NCI-H2227 treated with DMSO at 0.1 percent for 48 hours (cell line): ENCODE measurements around the gene PBX3.

Experiments
- DNase-seq: peaks from one replicate; lab custom pipeline; 2025; lab: John Stamatoyannopoulos, UW

Gene PBX3

GRCh38 chr9:125867751-125868415 lies 120.7 kb downstream of the PBX3 start:
- no peak for DNase-seq

GRCh38 chr9:125878164-125878631 lies 131.0 kb downstream of the PBX3 start:
- no peak for DNase-seq

GRCh38 chr9:125881042-125881441 lies 133.9 kb downstream of the PBX3 start:
- DNase-seq: no peak

GRCh38 chr9:125883565-125884217 lies 136.5 kb downstream of the PBX3 start:
- no peak for DNase-seq

- no peak for DNase-seq
Observed at GRCh38 chr9:125884218-125884595, 137.0 kb downstream of the PBX3 start.

- no peak for DNase-seq
Observed at GRCh38 chr9:125885405-125886034, 138.3 kb downstream of the PBX3 start.

- DNase-seq: peak; percentile 50
Observed at GRCh38 chr9:125886365-125886764, 139.2 kb downstream of the PBX3 start.

- DNase-seq: peak; percentile 62
Observed at GRCh38 chr9:125887172-125887571, 140.0 kb downstream of the PBX3 start.

- no peak for DNase-seq
Observed at GRCh38 chr9:125888211-125888610, 141.0 kb downstream of the PBX3 start.

GRCh38 chr9:125889112-125889475 lies 141.9 kb downstream of the PBX3 start:
- no peak for DNase-seq

- DNase-seq: no peak
Observed at GRCh38 chr9:125889476-125890419, 142.6 kb downstream of the PBX3 start.

- no peak for DNase-seq
Observed at GRCh38 chr9:125890826-125891225, 143.7 kb downstream of the PBX3 start.

- DNase-seq: no peak
Observed at GRCh38 chr9:125893277-125893676, 146.1 kb downstream of the PBX3 start.

GRCh38 chr9:125894566-125894965 lies 147.4 kb downstream of the PBX3 start:
- no peak for DNase-seq

- DNase-seq: no peak
Observed at GRCh38 chr9:125896404-125896803, 149.2 kb downstream of the PBX3 start.

GRCh38 chr9:125896964-125897363 lies 149.8 kb downstream of the PBX3 start:
- DNase-seq: no peak

GRCh38 chr9:125897481-125897880 lies 150.3 kb downstream of the PBX3 start:
- no peak for DNase-seq

GRCh38 chr9:125902214-125902613 lies 155.0 kb downstream of the PBX3 start:
- no peak for DNase-seq

- no peak for DNase-seq
Observed at GRCh38 chr9:125902831-125903512, 155.8 kb downstream of the PBX3 start.

GRCh38 chr9:125904155-125904851 lies 157.1 kb downstream of the PBX3 start:
- DNase-seq: peak; percentile 89

- no peak for DNase-seq
Observed at GRCh38 chr9:125906144-125906543, 159.0 kb downstream of the PBX3 start.
